ENCODE measurements around the gene HPCA.

The HPCA gene

DNA sequence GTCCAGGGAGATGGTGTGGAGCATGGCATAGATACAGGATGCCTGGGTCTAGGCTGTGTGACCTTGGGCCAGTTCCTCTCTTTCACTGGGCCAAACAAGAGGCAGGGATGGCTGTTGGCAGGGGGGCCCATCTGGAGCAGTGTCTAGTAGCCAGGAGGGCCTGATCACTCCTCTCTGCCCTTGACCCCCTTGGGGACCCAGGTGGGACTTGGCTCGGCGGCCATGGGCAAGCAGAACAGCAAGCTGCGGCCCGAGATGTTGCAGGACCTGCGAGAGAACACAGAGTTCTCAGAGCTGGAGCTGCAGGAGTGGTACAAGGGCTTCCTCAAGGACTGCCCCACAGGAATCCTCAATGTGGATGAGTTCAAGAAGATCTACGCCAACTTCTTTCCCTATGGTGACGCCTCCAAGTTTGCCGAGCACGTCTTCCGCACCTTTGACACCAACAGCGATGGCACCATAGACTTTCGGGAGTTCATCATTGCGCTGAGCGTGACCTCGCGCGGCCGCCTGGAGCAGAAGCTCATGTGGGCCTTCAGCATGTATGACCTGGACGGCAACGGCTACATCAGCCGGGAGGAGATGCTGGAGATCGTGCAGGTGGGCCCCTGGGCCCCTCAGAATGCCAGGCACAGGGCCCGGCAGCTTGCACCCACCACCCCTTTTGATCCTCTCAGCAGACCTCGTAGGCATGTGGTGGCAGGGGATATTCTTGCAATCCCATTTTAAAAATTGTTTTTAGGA lies 2.6 kb downstream of the HPCA start:
- in situ Hi-C loops (cut with MboI; ENCODE audit: low sequenced_read_pairs), result no loop called here

DNA sequence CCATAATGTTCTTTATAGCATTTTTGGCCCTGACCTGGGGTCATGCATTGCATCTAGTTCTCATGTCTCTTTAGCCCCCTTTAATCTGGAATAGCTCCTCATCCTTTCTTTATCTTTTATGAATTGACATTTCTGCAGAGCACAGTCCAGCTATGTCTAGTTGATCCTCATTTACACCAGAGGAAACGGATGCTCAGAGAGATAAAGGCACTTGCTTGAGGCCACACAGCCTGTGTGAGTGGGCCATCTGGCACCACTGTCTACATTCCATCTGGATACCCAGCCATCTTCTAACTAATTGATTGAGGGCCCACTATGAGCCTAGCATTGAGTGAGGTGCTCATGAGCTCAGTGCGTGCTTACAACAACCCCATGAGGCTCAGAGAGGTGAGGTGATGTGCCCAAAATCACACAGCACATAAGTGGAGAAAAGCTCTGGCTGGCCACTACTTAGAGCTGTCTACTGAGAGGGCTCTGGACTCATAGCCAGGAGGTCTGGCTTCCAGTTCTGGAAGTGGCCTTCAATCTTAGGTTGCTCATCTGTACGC lies 3.5 kb downstream of the HPCA start:
- in situ Hi-C loops (cut with MboI; ENCODE audit: low sequenced_read_pairs), result no loop called here

DNA sequence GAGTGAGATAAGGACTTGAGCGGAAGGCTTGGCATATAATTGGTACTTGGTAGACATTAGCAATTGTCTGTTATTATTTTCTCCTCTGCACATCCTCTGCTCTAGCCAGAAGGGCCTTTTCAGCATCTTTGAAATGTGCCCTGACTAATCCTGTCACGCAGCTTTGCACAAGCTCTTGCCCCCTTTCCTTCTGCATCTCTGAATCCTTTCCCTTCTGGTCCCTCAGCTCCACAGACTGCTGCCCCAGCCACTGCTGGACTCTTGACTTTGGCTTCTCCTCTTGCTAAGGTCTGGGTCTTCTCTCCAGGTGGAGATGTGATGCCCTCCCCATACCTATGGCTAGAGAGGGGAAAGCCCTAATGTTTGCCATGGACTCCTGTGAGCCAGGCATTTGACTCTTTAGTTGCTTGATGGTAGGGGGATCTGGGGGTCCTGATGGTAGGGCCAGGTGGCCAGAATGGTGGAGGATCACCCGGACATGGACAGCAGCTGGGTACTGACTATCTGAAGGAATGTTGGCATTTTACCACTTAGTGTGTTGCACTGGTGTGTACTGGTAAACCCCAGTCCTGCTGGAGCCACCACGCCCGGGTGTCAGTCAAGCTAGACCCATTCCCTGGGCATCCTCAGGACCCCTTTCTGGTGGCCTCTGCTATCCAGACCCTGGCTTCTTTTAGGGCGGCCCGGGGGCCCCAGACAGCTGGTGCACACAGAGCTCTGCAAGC lies 4.4 kb downstream of the HPCA start:
- in situ Hi-C loops (cut with MboI; ENCODE audit: low sequenced_read_pairs), result no loop called here

DNA sequence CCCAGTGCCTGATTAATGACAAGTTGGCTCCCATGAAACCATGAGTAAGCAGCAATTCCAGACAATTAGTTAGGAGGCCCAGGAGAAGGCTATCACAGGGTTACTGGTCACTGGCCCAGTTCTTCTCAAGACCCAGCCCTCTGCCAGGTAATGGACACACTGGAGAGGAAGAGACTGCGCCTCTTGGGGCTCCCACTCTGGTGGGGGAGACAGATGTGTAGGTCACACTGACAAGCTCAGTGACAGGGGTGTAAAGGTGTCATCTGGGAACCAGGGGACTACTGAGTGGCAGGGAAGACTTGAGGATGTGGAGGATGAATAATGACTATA lies 4.9 kb downstream of the HPCA start:
- in situ Hi-C loops (cut with MboI; ENCODE audit: low sequenced_read_pairs), result no loop called here

DNA sequence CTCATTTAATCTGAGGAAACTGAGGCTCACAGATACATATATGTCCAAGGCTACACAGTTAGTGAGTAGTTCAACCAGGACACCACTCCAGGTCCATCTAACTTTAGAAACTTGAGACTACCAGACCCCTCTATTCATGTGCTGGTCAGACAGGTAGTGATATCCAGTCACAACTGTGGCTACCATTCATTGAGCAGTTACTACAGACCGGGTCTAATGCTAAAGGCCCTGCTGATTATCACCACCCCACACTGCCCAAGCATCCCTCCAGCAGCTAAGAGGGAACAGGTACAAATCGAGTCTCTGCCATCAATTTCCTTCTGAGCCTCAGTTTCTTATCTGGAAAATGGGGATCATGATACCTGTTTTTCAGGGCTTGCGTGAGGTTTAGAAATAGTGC lies 5.3 kb downstream of the HPCA start:
- in situ Hi-C loops (cut with MboI; ENCODE audit: low sequenced_read_pairs), result no loop called here

DNA sequence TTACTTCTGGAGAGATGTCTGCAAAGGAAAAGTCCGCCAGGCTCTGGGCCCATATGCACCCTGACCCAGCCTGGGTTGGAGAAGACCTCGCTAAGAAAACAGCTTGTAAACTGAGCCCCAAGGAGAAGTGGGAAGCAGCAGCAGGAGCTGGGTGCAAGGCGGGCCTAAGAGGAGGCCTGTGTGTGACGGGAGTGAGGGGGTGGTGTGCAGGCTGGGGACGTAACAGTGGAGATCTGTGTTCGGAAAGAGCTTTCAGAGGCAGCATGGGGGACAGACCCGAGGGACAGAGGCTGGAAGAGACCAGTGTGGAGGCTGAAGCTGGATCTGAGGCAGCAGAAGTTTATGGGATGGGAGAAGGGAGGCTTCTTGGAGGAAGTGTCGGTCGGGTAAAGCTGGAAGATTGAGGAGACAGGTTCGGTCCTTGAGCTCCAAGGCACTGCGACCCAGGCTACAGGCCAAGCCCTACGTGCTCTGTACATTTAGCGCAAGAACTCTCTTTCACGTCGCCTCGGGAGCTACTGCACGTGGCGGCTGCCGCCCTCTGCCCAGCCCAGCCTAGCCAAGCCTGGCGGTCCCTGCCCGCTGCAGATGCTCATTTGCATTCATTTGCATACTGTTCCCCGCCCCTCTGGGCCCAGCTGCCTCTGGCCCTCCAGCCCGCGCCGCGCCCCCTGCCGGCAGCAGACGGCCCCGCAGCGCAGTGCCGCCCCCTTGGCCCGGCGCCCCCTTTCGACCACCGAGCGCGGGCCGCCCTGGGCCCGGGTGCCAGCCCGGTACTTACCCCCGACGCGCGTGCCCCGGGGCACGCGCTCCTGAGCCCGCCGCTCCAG lies 6.3 kb downstream of the HPCA start:
- in situ Hi-C loops (cut with MboI; ENCODE audit: low sequenced_read_pairs), result no loop called here

DNA sequence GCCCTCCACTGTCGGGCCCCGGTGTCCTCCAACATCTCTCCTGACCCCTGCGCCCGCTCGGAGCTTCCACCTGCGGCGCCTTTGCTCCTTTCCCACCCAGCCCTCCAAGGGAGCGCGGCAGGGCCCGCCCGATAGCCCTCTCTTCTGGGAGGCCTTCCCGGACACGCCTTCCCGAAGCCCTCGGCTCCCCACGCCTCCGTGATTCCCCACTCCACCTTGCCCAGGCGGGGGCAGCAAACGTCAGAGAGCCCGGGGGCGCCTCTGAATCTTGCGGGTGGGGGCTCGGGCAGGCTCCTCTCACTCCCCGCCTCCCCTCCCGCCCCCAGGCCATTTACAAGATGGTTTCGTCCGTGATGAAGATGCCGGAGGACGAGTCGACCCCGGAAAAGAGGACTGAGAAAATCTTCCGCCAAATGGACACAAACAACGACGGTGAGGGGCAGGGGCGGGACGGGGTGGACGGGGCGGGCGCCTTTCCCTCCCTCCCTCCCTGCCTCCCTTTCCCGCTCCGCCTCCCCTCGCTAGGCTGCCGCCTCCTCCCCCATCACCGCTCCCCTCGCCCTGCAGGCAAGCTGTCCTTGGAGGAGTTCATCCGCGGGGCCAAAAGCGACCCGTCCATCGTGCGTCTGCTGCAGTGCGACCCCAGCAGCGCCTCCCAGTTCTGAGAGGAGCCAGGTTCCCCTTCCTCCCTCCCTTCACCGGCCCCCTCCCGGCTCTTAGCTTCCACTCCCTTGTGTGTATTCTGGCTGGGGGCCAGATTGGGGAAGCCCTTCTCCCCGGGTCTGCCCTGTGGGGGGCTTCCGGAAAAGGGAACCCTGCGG lies 7.1 kb downstream of the HPCA start:
- in situ Hi-C loops (cut with MboI; ENCODE audit: low sequenced_read_pairs), result no loop called here

DNA sequence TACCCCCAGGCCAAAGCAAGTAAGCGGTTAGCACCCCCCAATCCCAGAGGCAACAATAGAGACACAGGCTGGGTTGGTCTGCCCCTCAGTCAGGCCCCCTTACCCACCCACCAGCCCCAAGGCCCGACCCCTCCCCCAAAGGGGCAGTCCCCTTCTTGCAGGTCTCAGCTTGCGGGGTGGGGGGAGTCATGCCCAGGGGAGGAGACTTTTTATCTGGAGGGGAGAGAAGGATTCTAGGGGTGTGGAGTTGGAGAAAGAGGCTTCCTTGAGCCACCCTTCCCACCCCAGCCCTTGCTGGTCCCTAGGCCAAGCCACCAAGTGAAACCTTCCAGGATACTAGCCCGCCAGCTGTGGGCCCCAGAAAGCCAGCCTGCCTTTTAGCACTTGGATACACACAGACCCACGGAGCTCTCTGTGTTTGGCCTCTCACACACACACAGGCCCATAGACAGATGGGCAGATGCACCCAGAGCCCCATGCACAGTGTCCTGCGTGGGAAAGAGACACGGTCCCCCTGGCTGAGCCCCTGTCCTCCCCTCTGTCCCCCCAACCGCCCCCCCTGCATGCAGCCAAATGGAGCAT lies 7.8 kb downstream of the HPCA start:
- in situ Hi-C loops (cut with MboI; ENCODE audit: low sequenced_read_pairs), result no loop called here

DNA sequence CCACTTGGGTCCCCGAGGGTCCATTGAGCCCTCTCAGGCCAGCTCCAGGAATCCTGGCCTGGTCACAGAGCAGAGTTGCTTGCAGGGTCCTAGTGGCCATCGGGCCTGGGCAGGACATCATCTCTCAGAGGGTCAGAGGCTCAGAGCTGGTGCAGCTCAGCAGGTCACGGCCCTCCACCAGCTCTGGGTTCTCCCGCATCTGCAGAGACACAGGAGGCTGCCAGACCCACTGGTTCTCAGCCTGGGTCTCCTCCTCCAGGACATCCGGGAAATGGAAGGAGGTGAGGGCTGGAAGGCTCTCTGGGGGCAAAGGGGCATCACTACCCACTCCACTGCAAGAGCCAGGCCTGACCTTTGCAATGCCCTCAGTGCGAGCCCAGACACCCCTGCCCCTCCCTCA lies 8.4 kb downstream of the HPCA start:
- in situ Hi-C loops (cut with MboI; ENCODE audit: low sequenced_read_pairs), result no loop called here

DNA sequence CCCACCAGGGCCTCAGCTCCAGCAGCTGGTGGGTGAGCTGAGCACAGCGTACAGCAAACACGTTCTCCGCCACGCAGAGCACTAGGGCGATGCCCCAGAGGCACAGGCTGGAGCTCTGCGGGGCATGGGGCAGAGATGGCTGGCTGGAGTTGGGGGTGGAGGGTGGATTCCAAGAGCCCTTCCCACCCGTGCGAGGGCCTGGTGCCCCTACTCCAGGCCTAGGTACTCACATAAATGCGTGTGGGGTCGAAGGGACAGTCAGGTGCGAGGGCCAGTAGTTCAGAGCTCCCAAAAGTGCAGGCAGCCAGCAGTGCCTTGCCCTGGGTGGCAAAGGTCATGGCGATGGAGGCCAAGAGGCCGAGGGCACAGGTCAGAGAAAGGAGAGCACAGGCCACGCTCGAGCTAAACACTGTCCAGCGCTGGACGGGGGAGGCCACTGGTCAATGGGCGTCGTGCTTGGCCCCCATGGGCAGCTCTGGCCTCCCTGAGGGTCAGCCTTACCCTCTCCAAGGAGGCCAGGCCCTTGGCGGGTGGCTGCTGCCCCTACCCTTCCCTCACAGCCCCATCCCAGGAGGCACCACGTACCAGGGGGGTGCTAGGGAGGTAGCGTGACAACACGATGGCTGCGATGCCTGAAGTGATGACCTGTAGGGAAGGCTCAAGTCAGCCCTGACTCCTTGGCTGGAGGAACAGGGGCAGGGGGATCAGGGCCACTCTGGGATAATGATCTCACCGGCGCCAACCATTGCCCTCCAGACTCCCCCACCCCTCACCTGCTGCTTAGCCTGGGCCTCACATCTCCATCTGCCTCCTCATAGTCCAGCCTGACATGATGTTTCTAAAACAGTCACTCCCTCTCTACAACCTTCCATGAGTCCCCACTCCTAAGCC lies 9.3 kb downstream of the HPCA start:
- in situ Hi-C loops (cut with MboI; ENCODE audit: low sequenced_read_pairs), result no loop called here

DNA sequence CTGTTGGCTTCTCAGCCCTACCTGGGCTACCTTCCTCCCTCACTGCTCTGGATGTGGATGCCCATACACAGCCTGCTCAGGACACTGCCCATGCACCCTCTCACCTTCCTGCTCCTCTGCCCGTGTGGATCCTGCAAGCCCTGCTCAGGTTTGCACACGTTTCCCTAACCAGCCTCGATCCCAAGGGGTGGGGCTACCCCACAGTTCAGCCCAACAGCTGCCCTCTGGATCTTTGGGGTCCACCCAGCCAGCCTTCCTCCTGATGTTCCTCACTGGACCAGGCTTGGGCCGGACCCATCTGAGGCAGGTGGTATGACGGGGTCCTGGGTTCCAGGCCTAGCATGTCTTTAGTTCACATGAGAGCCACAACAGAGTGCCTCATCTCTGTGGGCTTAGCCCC lies 10.2 kb downstream of the HPCA start:
- in situ Hi-C loops (cut with MboI; ENCODE audit: low sequenced_read_pairs), result no loop called here

DNA sequence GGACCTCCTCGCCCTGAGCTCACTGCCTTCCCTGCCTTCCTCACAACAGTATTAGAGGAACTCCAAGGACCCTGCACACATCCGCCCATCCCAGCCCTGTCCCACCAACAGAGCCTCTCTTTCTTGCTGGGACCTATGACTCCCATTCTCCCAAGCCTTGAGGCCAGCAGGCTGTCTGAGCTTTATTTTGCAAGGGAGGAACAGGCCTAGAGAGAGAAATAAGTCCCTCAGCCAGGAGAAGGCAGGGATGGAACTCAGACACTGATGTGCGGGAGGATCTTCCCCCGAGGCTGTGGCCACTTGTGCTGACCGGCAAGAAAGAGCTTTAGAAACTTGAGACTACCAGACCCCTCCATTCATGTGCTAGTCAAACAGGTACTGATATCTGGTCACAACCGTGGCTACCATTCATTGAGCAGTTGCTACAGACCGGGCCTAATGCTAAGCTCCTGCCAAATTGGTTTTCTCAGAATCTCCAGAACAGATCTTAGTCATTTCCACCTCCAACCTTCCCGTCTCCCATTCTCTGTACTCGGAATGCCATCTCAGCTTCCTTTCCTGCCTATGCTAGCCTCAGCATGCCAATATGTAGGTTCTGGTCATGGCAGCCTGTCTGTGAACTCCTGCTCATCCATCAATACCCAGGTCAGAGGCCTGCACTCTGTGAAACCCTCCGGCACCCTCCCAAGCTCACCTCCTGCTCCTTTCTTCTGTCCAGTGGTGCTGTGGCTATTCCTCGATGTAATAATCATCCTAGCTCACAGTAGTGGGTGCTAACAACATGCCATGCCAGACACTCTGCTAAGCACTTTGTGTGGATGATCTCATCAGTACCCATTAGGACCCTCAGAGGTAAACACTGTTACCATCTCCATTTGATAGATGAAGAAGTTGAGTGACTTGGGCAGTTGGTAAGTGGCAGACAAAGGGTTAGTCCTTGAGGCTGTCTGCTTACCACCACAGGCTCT lies 11.1 kb downstream of the HPCA start:
- in situ Hi-C loops (cut with MboI; ENCODE audit: low sequenced_read_pairs), result no loop called here

DNA sequence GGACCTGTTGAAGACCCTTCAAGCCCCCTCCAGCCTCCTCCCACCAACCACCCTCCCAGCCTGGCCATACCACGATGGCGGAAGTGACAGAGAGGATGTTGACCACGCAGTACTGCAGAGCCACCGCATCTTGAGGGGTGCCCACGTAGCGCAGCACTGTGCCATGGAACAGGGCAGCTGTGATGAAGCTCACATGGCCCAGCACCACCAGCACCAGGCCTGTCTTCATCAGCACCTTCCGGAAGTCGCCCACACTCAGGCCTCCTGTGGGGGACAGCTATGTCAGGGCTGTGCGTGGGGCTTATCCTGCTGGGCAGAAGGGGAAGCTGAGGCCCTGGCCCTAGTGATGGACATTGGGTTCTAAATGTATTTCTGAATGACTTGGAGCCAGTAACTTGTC lies 11.8 kb downstream of the HPCA start:
- in situ Hi-C loops (cut with MboI; ENCODE audit: low sequenced_read_pairs), result no loop called here

DNA sequence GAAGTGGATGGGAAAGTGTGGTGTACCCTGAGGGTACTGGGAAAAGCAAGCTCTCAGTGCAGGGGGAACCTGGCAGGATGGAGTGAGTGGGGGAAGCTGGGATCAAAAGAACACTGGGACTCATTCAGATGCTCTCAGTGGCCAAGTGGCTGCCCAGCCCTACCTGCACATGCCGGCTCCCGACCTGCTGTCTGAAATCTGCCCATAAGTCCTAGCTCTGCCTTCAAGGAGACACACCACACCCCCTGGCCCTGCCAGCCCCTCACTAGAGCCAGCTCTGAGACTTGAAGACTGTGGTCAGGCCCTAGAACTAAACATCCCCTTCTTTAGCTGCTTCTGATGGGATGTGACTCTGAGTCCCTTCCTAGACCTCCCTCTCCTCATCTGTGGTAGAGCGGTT lies 12.7 kb downstream of the HPCA start:
- in situ Hi-C loops (cut with MboI; ENCODE audit: low sequenced_read_pairs), result no loop called here

DNA sequence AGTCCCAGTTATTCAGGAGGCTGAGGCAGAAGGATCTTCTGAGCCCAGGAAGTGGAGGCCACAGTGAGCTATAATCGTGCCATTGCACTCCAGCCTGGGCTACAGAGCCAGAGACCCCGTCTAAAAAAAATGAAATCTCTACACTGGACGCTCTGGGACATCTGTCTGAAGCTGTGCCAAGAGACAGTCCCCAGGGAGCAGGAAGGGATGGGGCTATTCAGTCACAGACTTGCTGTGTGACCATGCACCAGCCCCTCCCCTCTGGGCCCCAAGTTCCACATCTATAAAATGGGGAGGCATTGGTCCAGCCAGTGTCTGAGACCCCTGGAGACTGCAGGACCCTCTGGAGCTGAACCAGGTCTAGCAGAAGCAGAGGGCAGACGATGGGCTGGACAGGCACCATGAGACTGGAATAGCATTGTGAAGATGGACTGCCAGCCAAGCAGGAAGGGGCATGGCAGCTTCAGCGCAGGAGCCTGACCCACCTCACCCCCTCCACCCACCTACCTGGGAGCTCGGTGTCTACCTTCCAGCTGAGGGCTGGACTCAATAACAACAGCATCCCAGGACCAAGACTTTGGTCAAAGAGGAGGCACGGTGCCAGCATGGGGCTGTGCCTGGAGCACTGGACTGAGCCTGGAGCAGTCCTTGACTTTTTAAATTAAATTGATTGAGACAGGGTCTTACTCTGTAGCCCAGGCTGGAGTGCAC lies 13.4 kb downstream of the HPCA start:
- in situ Hi-C loops (cut with MboI; ENCODE audit: low sequenced_read_pairs), result no loop called here

DNA sequence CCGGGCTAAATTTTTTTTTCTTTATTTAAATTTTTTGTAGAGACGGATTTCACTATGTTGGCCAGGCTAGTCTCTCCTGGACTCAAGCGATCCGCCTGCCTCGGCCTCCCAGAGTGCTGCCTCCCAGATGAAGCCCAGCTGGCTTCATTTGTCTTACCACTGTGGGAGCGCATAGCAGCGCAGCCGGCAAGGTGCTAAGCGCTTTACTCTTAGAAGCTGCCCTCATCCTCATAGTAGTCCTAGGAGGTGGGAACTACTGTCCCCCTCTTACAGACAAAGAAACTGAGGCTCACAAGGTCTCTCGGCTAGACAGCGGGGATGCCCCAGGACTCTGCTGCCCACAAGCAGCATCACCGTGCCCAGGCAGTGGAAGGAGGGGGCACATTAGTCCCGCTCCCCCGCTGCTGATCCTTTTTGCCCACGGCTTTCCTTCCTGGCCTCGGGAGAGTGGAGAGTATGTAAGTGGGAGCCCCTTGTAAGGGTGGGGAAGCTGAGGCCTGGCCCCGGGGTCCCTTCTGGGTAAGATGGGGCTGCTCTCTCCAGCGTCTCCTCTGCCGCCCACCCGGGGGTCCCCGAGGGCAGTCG lies 14.2 kb downstream of the HPCA start:
- in situ Hi-C loops (cut with MboI; ENCODE audit: low sequenced_read_pairs), result no loop called here
